ENCODE data around the gene CD36. TPM values are rescaled to one million over a fixed set of nuclear protein-coding genes. Genes with fewer than 3 reads are reported as not detected.

The CD36 gene
- total RNA-seq, 4 donors from 2014 or later, result 1.2 to 85.5 (median 11.0) TPM

DNA sequence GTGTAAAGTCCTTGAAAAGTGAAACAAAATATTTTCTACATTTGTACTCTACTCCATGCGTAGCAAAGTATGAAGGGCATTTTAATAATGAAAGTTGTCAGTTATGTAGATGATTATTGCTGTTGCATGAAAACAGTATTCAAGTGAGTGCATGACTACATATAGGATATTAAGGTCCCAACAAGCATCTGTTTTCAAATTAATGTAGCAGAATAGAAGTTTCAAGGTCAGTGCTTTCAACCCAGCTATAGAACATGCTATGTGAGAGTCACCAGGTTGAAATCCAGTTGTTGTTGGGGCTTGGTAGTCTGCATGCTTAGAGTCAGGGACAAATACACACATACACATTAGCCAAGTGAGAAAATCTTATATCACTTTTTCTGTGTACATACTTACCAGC lies 14.8 kb downstream of the CD36 start:
- WGBS, 2 donors, result 79 to 85% methylated on average over 1 of the region's 1 CpG
- intact Hi-C loops (cut with DNase I), result no loop called here

DNA sequence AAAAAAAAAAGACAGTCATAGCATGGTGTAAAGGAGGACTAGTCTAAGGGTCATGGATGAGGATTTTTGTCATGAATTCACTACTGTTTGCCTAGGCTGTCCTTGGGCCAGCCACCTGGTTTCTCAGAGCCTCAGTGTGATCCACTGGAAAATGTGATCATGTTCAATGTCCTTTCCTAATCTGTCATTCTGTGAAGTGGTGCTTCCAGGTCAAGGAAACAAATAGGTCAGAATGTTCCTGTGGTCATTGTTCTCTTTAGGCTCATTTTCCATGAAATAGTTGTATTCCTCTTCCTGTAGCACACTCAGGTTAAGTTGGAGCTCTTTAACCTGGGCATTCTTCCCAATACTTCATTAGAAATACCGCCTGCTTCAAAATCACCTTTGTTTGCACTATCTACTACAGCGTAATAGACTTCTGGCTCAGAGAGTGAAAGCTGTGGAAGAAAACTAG lies 16.5 kb downstream of the CD36 start:
- WGBS, 2 donors, result 52 to 74% methylated on average over 2 of the region's 2 CpGs
- no peaks in the 10 kb centered on the region for H3K27me3 ChIP-seq
- no peaks in the 10 kb centered on the region for H3K36me3 ChIP-seq
- no peak overlapping the region for H3K27ac ChIP-seq
- H3K4me3 ChIP-seq, result no peak overlapping the region
- H3K9me3 ChIP-seq, result no peaks in the 10 kb centered on the region
- H3K4me1 ChIP-seq, result peaks cover 0 to 18% (median 0%) of the 10 kb centered on the region in 3 donors
- intact Hi-C loops (cut with DNase I), result no loop called here
- TF ChIP-seq CTCF (IDR thresholded peaks at IDR 0.05) (no peak), POLR2A (IDR thresholded peaks at IDR 0.05) (no peak)
- DNase-seq, result no peak

More for the DNA sequence above, 14.8 kb downstream of the CD36 start:
- no peaks in the 10 kb centered on the region for H3K27me3 ChIP-seq
- no peak overlapping the region for H3K27ac ChIP-seq
- no peak overlapping the region for H3K4me3 ChIP-seq
- H3K4me1 ChIP-seq, result peaks cover 0 to 11% (median 0%) of the 10 kb centered on the region in 3 donors
- TF ChIP-seq CTCF (IDR thresholded peaks at IDR 0.05), result no peak
- no peak for TF ChIP-seq POLR2A (IDR thresholded peaks at IDR 0.05)
- H3K36me3 ChIP-seq, result no peaks in the 10 kb centered on the region
- DNase-seq, result no peak
- no peaks in the 10 kb centered on the region for H3K9me3 ChIP-seq

- Histone ChIP-seq H3K9me3 (no peaks in the 10 kb centered on the region), H3K36me3 (no peaks in the 10 kb centered on the region), H3K27ac (no peak overlapping the region), H3K27me3 (no peaks in the 10 kb centered on the region), H3K4me3 (no peak overlapping the region), H3K4me1 (peaks cover 0 to 14% (median 0%) of the 10 kb centered on the region in 3 donors)
- DNase-seq, result no peak
- intact Hi-C loops (cut with DNase I), result no loop called here
- TF ChIP-seq POLR2A (IDR thresholded peaks at IDR 0.05) (no peak), CTCF (IDR thresholded peaks at IDR 0.05) (no peak)
- WGBS, 2 donors, result 68 to 84% methylated on average over 4 of the region's 4 CpGs
Observed at GRCh38 chr7:80656029-80656428, 17.6 kb downstream of the CD36 start.

DNA sequence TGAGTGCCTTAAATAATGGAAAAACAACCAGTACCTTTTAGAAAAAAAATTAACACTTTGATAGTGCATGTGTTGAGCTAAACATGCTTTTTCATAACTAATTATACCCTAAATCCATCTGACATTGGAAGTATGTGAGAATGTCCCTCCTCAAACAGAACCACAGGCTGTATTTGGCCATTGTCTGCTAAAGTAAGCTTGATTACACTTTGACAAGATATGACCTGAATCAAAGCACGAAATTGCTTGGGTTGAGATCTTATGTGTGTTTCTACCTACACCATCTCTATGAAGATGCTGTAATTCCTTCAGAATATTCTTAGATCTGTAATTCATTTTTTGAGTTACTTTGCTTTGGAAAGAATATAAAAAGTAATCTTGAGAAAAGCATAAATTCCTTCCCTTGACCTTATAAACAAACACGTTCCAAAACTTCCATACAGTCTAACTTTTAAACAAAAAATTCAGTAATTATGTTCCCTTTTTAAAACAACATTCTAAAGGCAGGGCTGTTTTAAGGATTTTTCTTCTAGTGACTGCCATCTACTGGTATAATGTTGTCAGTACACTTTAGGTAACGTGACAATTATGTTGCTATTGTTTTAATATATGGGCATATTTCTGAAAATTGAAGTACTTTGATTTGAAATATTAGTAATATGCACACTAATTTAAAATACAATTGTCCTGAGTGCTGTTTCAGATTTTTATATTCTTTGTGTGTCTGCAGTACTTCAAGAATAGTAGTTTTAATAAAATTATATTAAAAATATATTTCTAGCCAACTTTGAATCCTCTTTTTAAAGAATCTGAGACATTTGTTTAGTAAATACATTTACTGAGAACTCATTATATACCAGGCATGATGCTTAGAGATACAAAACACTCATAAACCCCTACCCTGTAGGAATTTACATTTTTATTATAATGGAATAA lies 20.9 kb downstream of the CD36 start:
- Histone ChIP-seq H3K27ac (no peak overlapping the region), H3K36me3 (no peaks in the 10 kb centered on the region), H3K9me3 (no peaks in the 10 kb centered on the region), H3K4me3 (no peak overlapping the region), H3K27me3 (no peaks in the 10 kb centered on the region), H3K4me1 (peaks cover 0 to 14% (median 0%) of the 10 kb centered on the region in 3 donors)
- WGBS, 2 donors, result 3 to 4% methylated on average over 3 of the region's 3 CpGs
- no peak for DNase-seq
- TF ChIP-seq POLR2A (IDR thresholded peaks at IDR 0.05) (no peak), CTCF (IDR thresholded peaks at IDR 0.05) (peak in 5 of 6 experiments; percentile 55 to 86 (median 61))
- intact Hi-C loops (cut with DNase I), result loop anchor here (10.0 kb wide), 1 partner anchor 225 kb away; no protein-coding TSS in a partner anchor

DNA sequence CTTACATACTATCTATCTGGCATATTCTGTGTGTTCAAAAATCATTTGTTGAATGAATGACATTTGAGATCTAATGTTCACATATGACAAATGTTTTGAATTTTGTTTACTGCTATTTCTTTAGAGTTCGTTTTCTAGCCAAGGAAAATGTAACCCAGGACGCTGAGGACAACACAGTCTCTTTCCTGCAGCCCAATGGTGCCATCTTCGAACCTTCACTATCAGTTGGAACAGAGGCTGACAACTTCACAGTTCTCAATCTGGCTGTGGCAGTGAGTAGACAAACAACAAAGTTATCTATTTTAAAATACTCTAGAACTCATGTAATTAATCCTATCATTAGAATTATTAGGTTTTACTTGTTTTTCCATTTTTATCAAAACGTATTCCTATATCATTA lies 22.5 kb downstream of the CD36 start:
- intact Hi-C loops (cut with DNase I), result loop anchor here (10.0 kb wide), 1 partner anchor 226 kb away; no protein-coding TSS in a partner anchor
- H3K27me3 ChIP-seq, result no peaks in the 10 kb centered on the region
- no peaks in the 10 kb centered on the region for H3K9me3 ChIP-seq
- 58 to 60% methylated on average over 4 of the region's 4 CpGs for WGBS, 2 donors
- H3K36me3 ChIP-seq, result no peaks in the 10 kb centered on the region
- peaks cover 0 to 29% (median 0%) of the 10 kb centered on the region in 3 donors for H3K4me1 ChIP-seq
- no peak overlapping the region for H3K27ac ChIP-seq
- no peak for TF ChIP-seq CTCF (IDR thresholded peaks at IDR 0.05)
- no peak for TF ChIP-seq POLR2A (IDR thresholded peaks at IDR 0.05)
- no peak overlapping the region for H3K4me3 ChIP-seq
- no peak for DNase-seq

Data from esophagus squamous epithelium (tissue), 5 donors.